Esophagus muscularis mucosa (tissue), 4 donors: ENCODE data around the gene CYP11A1.

Experiments
- CTCF ChIP-seq, 3 experiments: fragments of 200-600 bp in 2 of 3; fragments of 450-650 bp in 1 of 3; sonication (generic) in 2 of 3; IDR thresholded peaks; one replicate each; pipeline ENCODE4 v1.5.1; 2017 to 2019; ENCODE audit warnings: antibody characterized with exemption in 3 of 3, mild to moderate bottlenecking in 2 of 3, moderate library complexity in 1 of 3
- EP300 ChIP-seq: sonication (generic); formaldehyde crosslinking; IDR thresholded peaks from one replicate; pipeline ENCODE4 v1.6.1; 2017; ENCODE audit warnings: antibody characterized with exemption
- POLR2A ChIP-seq: fragments of 450-650 bp; IDR thresholded peaks from one replicate; pipeline ENCODE4 v1.6.1; 2017; ENCODE audit warnings: antibody characterized with exemption, moderate library complexity, mild to moderate bottlenecking, low read depth
- POLR2AphosphoS5 ChIP-seq, 2 donors: sonication (generic); formaldehyde crosslinking; IDR thresholded peaks; one replicate each; pipeline ENCODE4 v1.6.1; 2017; ENCODE audit warnings: antibody characterized with exemption in 2 of 2

- TF ChIP-seq CTCF (IDR thresholded peaks at IDR 0.05) (no peak), EP300 (no peak), POLR2A (no peak), POLR2AphosphoS5 (IDR thresholded peaks at IDR 0.05) (no peak)
These were observed 28.1 kb upstream of the CYP11A1 start for GRCh38 chr15:74395319-74396145.
